ENCODE results near the gene ITGA3. TPM values are rescaled to one million over a fixed set of nuclear protein-coding genes. Genes with fewer than 3 reads are reported as not detected.

ITGA3 gene
- total and polyA plus RNA-seq, 2 experiments from 2014 or later = 28.5 to 32.8 TPM

DNA sequence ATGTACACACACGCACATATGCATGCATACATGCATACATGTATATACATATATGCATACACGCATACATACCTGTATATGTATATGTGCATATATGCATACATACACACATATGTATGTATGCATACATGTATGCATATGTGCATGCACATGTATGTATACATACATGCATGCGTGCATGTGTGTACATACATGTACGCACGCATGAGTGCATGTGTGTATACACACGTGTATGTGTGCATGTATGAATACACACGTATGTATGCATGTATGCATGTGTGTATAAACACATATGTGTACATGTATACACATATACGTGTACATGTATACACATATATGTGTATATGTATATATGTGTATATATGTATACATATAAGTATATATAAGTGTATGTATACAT is 32.4 kb upstream of the ITGA3 start:
- Histone ChIP-seq H3K27me3 (no peaks in the 10 kb centered on the region), H2AFZ (no peak overlapping the region), H3K9me3 (ENCODE audit: low read depth) (no peaks in the 10 kb centered on the region), H3K79me2 (no peaks in the 10 kb centered on the region), H3K9me2 (replicated peaks; ENCODE audit: insufficient read depth) (no peaks in the 10 kb centered on the region), H4K20me1 (ENCODE audit: insufficient read depth, poor library complexity, severe bottlenecking) (no peaks in the 10 kb centered on the region), H3K36me3 (replicated peaks; ENCODE audit: insufficient read depth, low read depth) (no peaks in the 10 kb centered on the region), H3K27ac (no peak overlapping the region), H3K4me1 (ENCODE audit: insufficient read depth) (peaks cover 12% of the 10 kb centered on the region), H3K4me3 (no peak overlapping the region), H3K4me2 (no peak overlapping the region)
- no peak for DNase-seq (ENCODE audit: low spot score)
- no peak for TF ChIP-seq EZH2 (IDR thresholded peaks at IDR 0.05; ENCODE audit: borderline replicate concordance)
- no peak for TF ChIP-seq EZH2phosphoT487 (IDR thresholded peaks at IDR 0.05; ENCODE audit: low read depth, severe bottlenecking, unreplicated experiment)
- TF ChIP-seq CTCF (IDR thresholded peaks at IDR 0.05; ENCODE audit: poor library complexity) = no peak
- 75% methylated on average over 8 of the region's 8 CpGs for WGBS (ENCODE audit: low lambda C conversion rate, missing lambda C conversion rate)

GRCh38 chr17:50024808-50025207 is 31.1 kb upstream of the ITGA3 start:
- TF ChIP-seq EZH2 (IDR thresholded peaks at IDR 0.05; ENCODE audit: borderline replicate concordance) (no peak), CTCF (IDR thresholded peaks at IDR 0.05; ENCODE audit: poor library complexity) (no peak), EZH2phosphoT487 (IDR thresholded peaks at IDR 0.05; ENCODE audit: low read depth, severe bottlenecking, unreplicated experiment) (no peak)

GRCh38 chr17:50026046-50026675 is 29.7 kb upstream of the ITGA3 start:
- no peak overlapping the region for H3K27ac ChIP-seq
- no peaks in the 10 kb centered on the region for H3K27me3 ChIP-seq
- no peaks in the 10 kb centered on the region for H4K20me1 ChIP-seq (ENCODE audit: insufficient read depth, poor library complexity, severe bottlenecking)
- no peaks in the 10 kb centered on the region for H3K36me3 ChIP-seq (replicated peaks; ENCODE audit: insufficient read depth, low read depth)
- 74% methylated on average over 8 of the region's 8 CpGs for WGBS (ENCODE audit: low lambda C conversion rate, missing lambda C conversion rate)
- peaks cover 12% of the 10 kb centered on the region for H3K4me1 ChIP-seq (ENCODE audit: insufficient read depth)
- no peak for DNase-seq (ENCODE audit: low spot score)
- TF ChIP-seq CTCF (IDR thresholded peaks at IDR 0.05; ENCODE audit: poor library complexity) (no peak), EZH2 (IDR thresholded peaks at IDR 0.05; ENCODE audit: borderline replicate concordance) (no peak), EZH2phosphoT487 (IDR thresholded peaks at IDR 0.05; ENCODE audit: low read depth, severe bottlenecking, unreplicated experiment) (no peak)
- H3K4me2 ChIP-seq = no peak overlapping the region
- no peak overlapping the region for H2AFZ ChIP-seq
- H3K4me3 ChIP-seq = no peak overlapping the region
- no peaks in the 10 kb centered on the region for H3K79me2 ChIP-seq
- no peaks in the 10 kb centered on the region for H3K9me2 ChIP-seq (replicated peaks; ENCODE audit: insufficient read depth)
- no peaks in the 10 kb centered on the region for H3K9me3 ChIP-seq (ENCODE audit: low read depth)

More at GRCh38 chr17:50024808-50025207, 31.1 kb upstream of the ITGA3 start:
- 56% methylated on average over 7 of the region's 7 CpGs for WGBS (ENCODE audit: low lambda C conversion rate, missing lambda C conversion rate)
- no peak overlapping the region for H2AFZ ChIP-seq
- no peaks in the 10 kb centered on the region for H3K9me2 ChIP-seq (replicated peaks; ENCODE audit: insufficient read depth)
- H3K4me2 ChIP-seq = no peak overlapping the region
- H3K4me3 ChIP-seq = no peak overlapping the region
- H3K4me1 ChIP-seq (ENCODE audit: insufficient read depth) = peaks cover 12% of the 10 kb centered on the region
- H3K36me3 ChIP-seq (replicated peaks; ENCODE audit: insufficient read depth, low read depth) = no peaks in the 10 kb centered on the region
- H3K9me3 ChIP-seq (ENCODE audit: low read depth) = no peaks in the 10 kb centered on the region
- H4K20me1 ChIP-seq (ENCODE audit: insufficient read depth, poor library complexity, severe bottlenecking) = no peaks in the 10 kb centered on the region
- H3K27ac ChIP-seq = no peak overlapping the region
- H3K79me2 ChIP-seq = no peaks in the 10 kb centered on the region
- H3K27me3 ChIP-seq = no peaks in the 10 kb centered on the region
- no peak for DNase-seq (ENCODE audit: low spot score)

Data from hepatocyte (in vitro differentiated cells).